ENCODE measurements around the gene ZGPAT.

- TF ChIP-seq POLR2A (IDR thresholded peaks at IDR 0.05) (no peak), CTCF (IDR thresholded peaks at IDR 0.05) (no peak)
Observed at GRCh38 chr20:63673951-63674350, 33.9 kb upstream of the ZGPAT start.
